Coronary artery (tissue), 2 donors: ENCODE measurements around the gene FST.
A peak's percentile ranks its signal among the peaks of the same experiment; 100 is the strongest.

Source experiments
- DNase-seq: peaks from one replicate; pipeline ENCODE4 v3.0.0-alpha.2; 2017; ENCODE audit warnings: low spot score
- H3K27ac ChIP-seq, 2 donors: fragments of 200-600 bp; sonication (generic); one replicate each; pipeline ENCODE4 v1.5.1; 2016 to 2019
- H3K4me3 ChIP-seq: fragments of 200-600 bp; sonication (generic); 2 replicates; pipeline ENCODE4 v1.5.1; 2016; ENCODE audit warnings: mild to moderate bottlenecking, moderate library complexity
- TF ChIP-seq, protein P1 (sequence below): fragments of 200-600 bp; sonication (generic); IDR thresholded peaks from one replicate; pipeline ENCODE4 v1.5.1; 2019; ENCODE audit warnings: antibody characterized with exemption

FST gene

GRCh38 chr5:53472720-53473510, 7.5 kb upstream of the FST start:
- DNase-seq = no peak
- TF ChIP-seq, protein P1, sequence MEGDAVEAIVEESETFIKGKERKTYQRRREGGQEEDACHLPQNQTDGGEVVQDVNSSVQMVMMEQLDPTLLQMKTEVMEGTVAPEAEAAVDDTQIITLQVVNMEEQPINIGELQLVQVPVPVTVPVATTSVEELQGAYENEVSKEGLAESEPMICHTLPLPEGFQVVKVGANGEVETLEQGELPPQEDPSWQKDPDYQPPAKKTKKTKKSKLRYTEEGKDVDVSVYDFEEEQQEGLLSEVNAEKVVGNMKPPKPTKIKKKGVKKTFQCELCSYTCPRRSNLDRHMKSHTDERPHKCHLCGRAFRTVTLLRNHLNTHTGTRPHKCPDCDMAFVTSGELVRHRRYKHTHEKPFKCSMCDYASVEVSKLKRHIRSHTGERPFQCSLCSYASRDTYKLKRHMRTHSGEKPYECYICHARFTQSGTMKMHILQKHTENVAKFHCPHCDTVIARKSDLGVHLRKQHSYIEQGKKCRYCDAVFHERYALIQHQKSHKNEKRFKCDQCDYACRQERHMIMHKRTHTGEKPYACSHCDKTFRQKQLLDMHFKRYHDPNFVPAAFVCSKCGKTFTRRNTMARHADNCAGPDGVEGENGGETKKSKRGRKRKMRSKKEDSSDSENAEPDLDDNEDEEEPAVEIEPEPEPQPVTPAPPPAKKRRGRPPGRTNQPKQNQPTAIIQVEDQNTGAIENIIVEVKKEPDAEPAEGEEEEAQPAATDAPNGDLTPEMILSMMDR = no peak
- H3K27ac ChIP-seq = no peak overlapping the region
- no peak overlapping the region for H3K4me3 ChIP-seq

- TF ChIP-seq, protein P1 = no peak
- no peak for DNase-seq
- Histone ChIP-seq H3K27ac (no peak overlapping the region), H3K4me3 (no peak overlapping the region)
Observed at GRCh38 chr5:53473633-53474032, 6.8 kb upstream of the FST start.

DNA sequence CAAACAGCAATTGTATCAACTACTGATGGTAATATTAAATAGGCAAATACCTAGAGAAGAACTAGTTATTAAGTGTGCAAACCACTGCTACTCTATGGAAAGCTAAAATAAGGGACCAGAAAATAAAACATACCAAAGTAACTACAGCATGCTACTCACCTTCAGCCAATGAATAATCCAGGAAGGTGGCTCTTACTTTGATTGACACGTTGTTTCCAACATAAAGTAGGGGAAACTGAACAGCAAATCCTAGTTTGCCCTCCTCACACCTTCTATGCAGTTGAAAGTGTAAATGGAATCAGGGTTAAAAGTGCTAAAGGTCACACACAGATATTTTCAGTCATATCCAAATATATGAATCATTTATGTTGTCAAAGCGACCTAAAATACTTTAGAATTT, 5.1 kb upstream of the FST start:
- no peak for DNase-seq
- Histone ChIP-seq H3K4me3 (no peak overlapping the region), H3K27ac (no peak overlapping the region)
- TF ChIP-seq, protein P1 = no peak

DNA sequence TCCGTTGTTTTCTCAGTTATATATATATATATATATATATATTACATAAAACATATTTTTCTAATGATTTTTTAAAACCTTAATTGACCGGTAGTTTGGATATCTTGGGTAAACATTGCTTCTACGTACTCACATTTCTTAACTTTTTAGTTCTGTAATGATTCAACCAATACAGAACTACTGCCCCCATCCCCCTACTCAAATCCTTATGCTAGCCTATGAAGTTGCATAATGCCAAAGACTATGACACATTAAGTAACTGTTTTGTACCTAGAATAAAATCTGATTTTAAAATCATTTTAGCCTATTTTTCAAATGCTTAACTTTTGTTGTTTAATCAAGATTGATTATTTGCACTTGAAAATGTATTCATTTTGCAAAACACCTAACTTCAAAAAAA, 4.4 kb upstream of the FST start:
- TF ChIP-seq, protein P1 = no peak
- no peak overlapping the region for H3K27ac ChIP-seq
- no peak for DNase-seq

DNA sequence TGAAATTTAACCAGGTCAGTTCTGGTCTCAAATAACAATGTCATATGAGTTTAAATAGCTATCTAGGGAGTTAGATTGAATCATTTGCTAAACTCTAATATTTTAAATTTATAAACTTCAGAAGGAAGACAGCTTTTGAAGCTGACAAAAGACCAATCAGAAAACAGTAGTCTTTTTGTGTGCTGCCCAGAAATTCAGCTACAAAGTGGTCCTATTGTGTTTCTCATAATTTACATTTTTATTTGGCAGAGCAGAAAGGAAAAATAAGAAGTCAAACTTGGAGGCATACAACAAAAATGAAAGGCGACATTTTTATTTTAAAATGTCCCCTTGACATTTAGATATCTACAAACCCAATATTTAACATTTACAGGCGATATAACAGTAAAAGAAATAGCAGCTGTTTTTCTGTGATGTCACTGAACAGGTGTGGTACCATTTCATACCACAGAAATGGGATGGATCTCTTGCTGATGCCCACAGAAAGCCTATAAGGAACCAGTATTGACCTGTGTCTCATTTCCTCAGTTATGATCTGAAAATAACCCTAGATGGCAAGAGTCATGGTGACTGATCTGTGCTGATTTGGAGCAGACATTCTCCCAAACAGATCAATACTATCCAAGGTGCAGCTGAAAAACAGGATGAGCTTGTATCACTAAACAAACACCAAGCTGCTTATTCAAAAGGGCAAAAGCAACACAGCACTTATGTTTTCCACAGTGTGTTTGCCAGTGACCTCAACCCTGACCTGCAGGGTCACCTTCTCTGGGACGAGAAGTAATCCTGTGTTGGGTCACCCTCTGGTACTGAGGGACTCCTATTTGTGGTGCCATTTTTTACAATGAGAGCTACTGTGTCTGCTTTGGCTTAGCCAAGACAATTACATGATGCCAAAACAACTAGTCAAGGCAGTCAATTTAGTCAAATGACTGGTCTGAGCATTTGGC, 3.6 kb upstream of the FST start:
- DNase-seq = no peak
- Histone ChIP-seq H3K27ac (no peak overlapping the region), H3K4me3 (no peak overlapping the region)
- TF ChIP-seq, protein P1 = no peak

More for the DNA sequence above, 4.4 kb upstream of the FST start:
- H3K4me3 ChIP-seq = no peak overlapping the region

DNA sequence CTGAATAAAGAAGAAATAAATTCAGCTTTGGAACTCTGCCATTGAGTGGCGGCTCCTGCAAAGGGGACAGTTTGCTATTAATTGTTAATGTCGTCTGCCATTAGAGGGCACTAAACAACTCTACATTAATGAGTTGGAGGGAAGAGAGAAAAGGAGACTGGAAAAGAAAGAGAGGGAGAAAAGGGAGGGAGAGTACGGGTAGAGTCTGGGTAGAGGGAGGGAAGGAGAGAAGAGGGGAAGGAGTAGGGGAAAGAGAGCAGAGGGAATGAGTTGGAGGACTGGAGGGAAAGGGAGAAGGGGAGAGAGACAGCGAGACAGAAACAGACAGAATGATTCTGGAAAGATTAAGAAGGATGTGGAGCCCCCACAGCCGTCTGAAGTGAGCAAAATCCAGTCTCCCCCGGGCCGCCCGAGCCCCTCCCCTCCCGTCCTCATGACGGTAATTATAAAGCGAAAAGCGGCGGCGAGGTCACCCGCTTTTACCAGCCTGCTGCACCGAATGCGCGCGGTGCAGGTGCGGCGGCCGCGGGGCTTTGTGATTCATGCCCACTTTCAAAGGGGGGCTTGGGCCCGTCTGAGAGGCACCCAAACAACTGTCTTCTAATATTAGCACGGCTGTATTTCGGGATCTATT, 1.9 kb upstream of the FST start:
- DNase-seq = no peak
- no peak overlapping the region for H3K27ac ChIP-seq
- TF ChIP-seq, protein P1 = no peak
- H3K4me3 ChIP-seq = peak overlapping the region; percentile 82
